Ovary (tissue), 9 donors: Measurements from ENCODE around the gene EXTL1. TPM values are rescaled to one million over a fixed set of nuclear protein-coding genes. Genes with fewer than 3 reads are reported as not detected.

Experiments used
- DNase-seq, 5 donors: peaks; one replicate each; pipeline ENCODE4 v3.0.0-alpha.2; 2019 to 2020
- H3K27ac ChIP-seq, 2 donors: fragments of 200-600 bp; one replicate each; pipeline versions ENCODE4 v1.5.1 to v1.8.0; 2019 to 2022
- H3K27me3 ChIP-seq: fragments of 200-600 bp; one replicate; pipeline ENCODE4 v1.8.0; 2022
- H3K36me3 ChIP-seq: fragments of 200-600 bp; sonication (generic); one replicate; pipeline ENCODE4 v1.5.1; 2019
- H3K4me1 ChIP-seq: one replicate; pipeline ENCODE4 v1.8.1; 2013; ENCODE audit warnings: mild to moderate bottlenecking, moderate library complexity; ENCODE audit not compliant: insufficient read depth
- H3K4me3 ChIP-seq: fragments of 200-600 bp; sonication (generic); one replicate; pipeline ENCODE4 v1.5.1; 2017
- H3K9me3 ChIP-seq, 2 donors: fragments of 200-600 bp in 1 of 2; sonication (generic) in 1 of 2; one replicate each; pipeline versions ENCODE4 v1.5.1 to v1.8.1; 2013 to 2019; ENCODE audit warnings: mild to moderate bottlenecking in 1 of 2, moderate library complexity in 1 of 2
- CTCF ChIP-seq, 3 donors: fragments of 450-650 bp in 2 of 3; fragments of 200-600 bp in 1 of 3; IDR thresholded peaks; one replicate each; pipeline versions ENCODE4 v1.5.1 to v1.8.0; 2016 to 2022; ENCODE audit warnings: antibody characterized with exemption in 3 of 3, mild to moderate bottlenecking in 1 of 3
- EP300 ChIP-seq: sonication (generic); formaldehyde crosslinking; IDR thresholded peaks from one replicate; pipeline ENCODE4 v1.6.1; 2017; ENCODE audit warnings: antibody characterized with exemption
- POLR2A ChIP-seq: fragments of 450-650 bp; IDR thresholded peaks from one replicate; pipeline ENCODE4 v1.6.1; 2017; ENCODE audit warnings: antibody characterized with exemption, mild to moderate bottlenecking, moderate library complexity
- WGBS, 3 donors: extraction: QIAGEN DNeasy Blood & Tissue Kit in 1 of 3; methylation state at CpG; one replicate each; pipeline versions ENCODE4 v1.1.5 to v1.1.7; 2013 to 2017; 5-methylcytosine and 5-hydroxymethylcytosine counted together
- intact Hi-C, 4 donors: fragments of 100-400 bp; cut with DNase I; formaldehyde crosslinking; loops; one replicate each; pipeline versions ENCODE4 v1.11.0 to v1.15.1; 2022 to 2023
- polyA plus RNA-seq, 2 donors: library from polyadenylated mRNA; stranded (reverse); fragments of 200-250 nt in 1 of 2; fragments of 350-450 nt in 1 of 2; fragmentation: Illumina TruSeq in 1 of 2; extraction: RNeasy Lipid Tissue Mini Kit (QIAGEN cat#74804) in 1 of 2; gene quantifications; one replicate each; pipeline ENCODE4 v1.2.3, GENCODE V29; 2013 to 2014
- total RNA-seq, 7 donors: library from RNA; depleted of rRNA in 2 of 7; stranded (reverse); fragments of >200 nt in 2 of 7; fragmentation: NEBNext Ultra II Directional in 3 of 7; extraction: Animal tissue kit (Norgen Biotek cat#: 25700) in 3 of 7; gene quantifications; one replicate each; pipeline versions ENCODE4 v1.1.0 to v1.2.4, GENCODE V29; 2016 to 2023
- donor health status: DM: no; HTN: no; CAD: no; lungs with moderate emphysema.
- donor health status: DM: no; HTN: no; CAD: no.
- donor health status: Bipolar disorder and iron deficiency.
- donor health status: DM: yes; HTN: yes; CAD: no.
- donor health status: DM: no; HTN: no; CAD: no.
- donor health status: DM: yes; HTN: yes; CAD: no.

EXTL1 gene
- total and polyA plus RNA-seq, 9 donors, result 0.47 to 4.5 (median 2.8) TPM

GRCh38 chr1:25987951-25988350 is 33.6 kb upstream of the EXTL1 start:
- no peak overlapping the region for H3K4me3 ChIP-seq
- H3K27me3 ChIP-seq, result no peaks in the 10 kb centered on the region
- 88 to 95% (median 90%) methylated on average over 2 of the region's 2 CpGs for WGBS, 3 donors
- H3K36me3 ChIP-seq, result no peaks in the 10 kb centered on the region
- no peak for DNase-seq
- H3K9me3 ChIP-seq, result no peaks in the 10 kb centered on the region
- intact Hi-C loops, result no loop called here
- no peaks in the 10 kb centered on the region for H3K4me1 ChIP-seq
- no peak for TF ChIP-seq CTCF (IDR thresholded peaks at IDR 0.05)
- no peak for TF ChIP-seq EP300
- no peak for TF ChIP-seq POLR2A
- H3K27ac ChIP-seq, result no peak overlapping the region

DNA sequence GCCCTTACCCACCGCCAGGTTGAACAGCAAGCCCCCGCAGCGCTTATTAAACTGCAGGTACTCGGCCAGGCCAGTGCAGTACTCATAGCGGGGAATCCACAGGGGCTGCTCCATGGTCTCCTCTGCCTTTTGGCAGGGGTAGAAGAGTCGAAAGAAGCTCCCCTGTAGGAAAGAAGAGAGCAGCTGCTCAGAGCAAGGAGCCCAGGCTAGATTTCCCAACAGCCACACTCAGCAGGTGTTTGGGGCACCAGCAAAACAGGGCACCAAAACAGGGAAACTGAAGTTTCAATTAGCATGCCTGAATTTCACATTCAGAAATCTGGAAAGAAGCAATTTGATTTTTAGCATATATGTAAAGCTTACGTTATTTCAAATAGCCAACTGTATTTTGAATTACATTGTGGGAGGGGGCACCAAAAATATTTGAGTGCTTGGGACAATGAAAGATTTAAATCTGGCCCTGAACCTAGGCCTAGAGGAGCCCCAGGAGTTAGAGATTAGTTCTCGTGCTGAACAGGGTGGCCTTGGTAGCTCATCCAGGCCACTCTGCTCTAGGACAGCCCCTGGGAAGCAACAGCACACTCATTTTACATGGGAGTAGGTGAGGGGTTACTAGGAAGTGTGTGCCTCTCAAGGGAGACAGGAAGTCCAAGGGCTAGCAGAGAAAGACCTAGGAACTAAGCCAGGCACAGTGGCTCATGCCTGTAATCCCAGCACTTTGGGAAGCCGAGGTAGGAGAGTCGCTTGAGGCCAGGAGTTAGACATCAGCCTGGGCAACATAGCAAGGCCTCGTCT is 31.9 kb upstream of the EXTL1 start:
- no peak overlapping the region for H3K27ac ChIP-seq
- H3K9me3 ChIP-seq, result no peaks in the 10 kb centered on the region
- no peak for TF ChIP-seq EP300
- no peak for TF ChIP-seq POLR2A
- TF ChIP-seq CTCF (IDR thresholded peaks at IDR 0.05), result no peak
- H3K4me3 ChIP-seq, result no peak overlapping the region
- H3K36me3 ChIP-seq, result no peaks in the 10 kb centered on the region
- no peaks in the 10 kb centered on the region for H3K4me1 ChIP-seq
- DNase-seq, result no peak
- intact Hi-C loops, result loop anchor here in 3 of 4 donors (10.0 kb wide), 3 partner anchors 95 to 375 kb away; partner anchors contain the start of genes MAN1C1 (in 1 of the 3) and SELENON (in 1 of the 3)
- WGBS, 3 donors, result 70 to 84% (median 81%) methylated on average over 11 of the region's 11 CpGs
- H3K27me3 ChIP-seq, result no peaks in the 10 kb centered on the region

DNA sequence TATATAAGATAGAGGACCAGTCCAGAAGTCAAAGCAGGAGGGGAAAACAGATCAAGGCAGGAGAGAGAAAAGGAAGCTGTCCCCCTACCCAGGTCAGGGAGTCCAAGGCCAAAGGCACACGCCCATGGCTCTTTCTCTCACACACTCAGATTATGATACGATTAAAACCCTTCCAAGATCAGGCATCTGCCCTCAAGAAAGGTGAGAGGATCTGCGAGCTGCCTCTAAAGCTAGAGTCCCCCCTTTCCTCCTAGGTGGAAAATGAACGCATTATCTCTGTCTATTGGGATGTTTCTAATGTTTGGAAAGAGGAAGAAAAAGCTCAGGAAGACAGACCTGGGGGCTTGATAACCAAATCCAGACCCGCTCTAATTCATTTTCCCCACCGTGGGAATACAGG is 31.3 kb upstream of the EXTL1 start:
- TF ChIP-seq POLR2A (no peak), EP300 (no peak), CTCF (IDR thresholded peaks at IDR 0.05) (no peak)
- Histone ChIP-seq H3K27me3 (no peaks in the 10 kb centered on the region), H3K36me3 (no peaks in the 10 kb centered on the region), H3K9me3 (no peaks in the 10 kb centered on the region), H3K27ac (no peak overlapping the region), H3K4me3 (no peak overlapping the region), H3K4me1 (no peaks in the 10 kb centered on the region)
- DNase-seq, result no peak
- WGBS, 3 donors, result 56 to 75% (median 65%) methylated on average over 6 of the region's 6 CpGs
- intact Hi-C loops, result loop anchor here in 3 of 4 donors (10.0 kb wide), 3 partner anchors 95 to 375 kb away; partner anchors contain the start of genes MAN1C1 (in 1 of the 3) and SELENON (in 1 of the 3)

DNA sequence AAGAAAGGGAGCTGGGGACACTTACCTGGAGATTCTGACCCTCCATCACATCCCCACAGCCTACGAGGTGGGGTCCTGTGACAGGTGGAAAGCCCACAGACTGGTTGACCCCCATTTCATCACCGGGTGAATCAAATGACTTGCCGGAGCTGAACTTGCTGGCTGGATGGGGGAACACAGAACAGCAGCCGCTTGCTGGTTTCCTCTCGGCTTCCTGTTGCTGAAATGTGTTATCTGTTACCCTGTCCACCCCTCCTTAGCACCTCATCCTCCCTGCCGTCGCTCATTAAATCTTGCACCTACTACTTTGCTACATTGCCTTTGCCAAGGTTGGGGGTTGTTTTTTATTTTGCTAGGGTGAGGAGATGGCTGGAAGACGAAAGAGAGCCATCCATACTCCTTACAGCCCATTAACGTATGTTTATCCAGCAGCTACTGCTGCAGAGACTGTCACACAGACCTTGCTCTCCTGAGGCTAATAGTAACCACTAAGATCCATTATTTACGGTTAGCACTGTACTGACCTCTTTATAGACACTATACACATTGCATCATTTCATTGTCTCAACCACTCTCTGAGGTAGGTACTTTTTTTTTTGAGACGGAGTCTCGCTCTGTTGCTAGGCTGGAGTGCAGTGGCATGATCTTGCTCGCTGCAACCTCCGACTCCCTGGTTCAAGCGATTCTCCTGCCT is 30.7 kb upstream of the EXTL1 start:
- H3K9me3 ChIP-seq, result no peaks in the 10 kb centered on the region
- no peak overlapping the region for H3K27ac ChIP-seq
- H3K36me3 ChIP-seq, result no peaks in the 10 kb centered on the region
- DNase-seq, result no peak
- H3K4me3 ChIP-seq, result no peak overlapping the region
- TF ChIP-seq POLR2A, result no peak
- TF ChIP-seq EP300, result no peak
- TF ChIP-seq CTCF (IDR thresholded peaks at IDR 0.05), result no peak
- H3K27me3 ChIP-seq, result no peaks in the 10 kb centered on the region
- intact Hi-C loops, result loop anchor here in 3 of 4 donors (10.0 kb wide), 3 partner anchors 96 to 376 kb away; partner anchors contain the start of genes MAN1C1 (in 1 of the 3) and SELENON (in 1 of the 3)
- WGBS, 3 donors, result 57 to 68% (median 64%) methylated on average over 15 of the region's 15 CpGs
- no peaks in the 10 kb centered on the region for H3K4me1 ChIP-seq
